Upper lobe of left lung (tissue), 6 donors: ENCODE measurements around the gene TTBK2. TPM values are rescaled to one million over a fixed set of nuclear protein-coding genes. Genes with fewer than 3 reads are reported as not detected.

Source experiments
- ATAC-seq, 2 donors: fragments of 200-7000 bp; cut with Tn5 transposase; one replicate each; pipeline ENCODE4 v1.9.1; 2022; ENCODE audit warnings: mild to moderate bottlenecking in 2 of 2, moderate library complexity in 2 of 2; ENCODE audit not compliant: low FRiP score in 2 of 2
- DNase-seq, 2 donors: peaks; one replicate each; pipeline ENCODE4 v3.0.0-alpha.2; 2019 to 2020
- H3K27ac ChIP-seq, 4 donors: fragments of 200-600 bp; sonication (generic); one replicate each; pipeline ENCODE4 v1.5.1; 2016 to 2019
- H3K27me3 ChIP-seq, 4 donors: fragments of 200-600 bp; sonication (generic); one replicate each; pipeline ENCODE4 v1.5.1; 2017 to 2019
- H3K36me3 ChIP-seq, 4 donors: fragments of 200-600 bp; sonication (generic); one replicate each; pipeline ENCODE4 v1.5.1; 2016 to 2019
- H3K4me1 ChIP-seq, 4 donors: fragments of 200-600 bp; sonication (generic); one replicate each; pipeline ENCODE4 v1.5.1; 2018 to 2019
- H3K4me3 ChIP-seq, 4 donors: fragments of 200-600 bp; sonication (generic); one replicate each; pipeline ENCODE4 v1.5.1; 2017 to 2019; ENCODE audit warnings: mild to moderate bottlenecking in 2 of 4, moderate library complexity in 1 of 4
- H3K9me3 ChIP-seq, 4 donors: fragments of 200-600 bp; sonication (generic); one replicate each; pipeline ENCODE4 v1.5.1; 2018 to 2019
- CTCF ChIP-seq, 6 experiments: fragments of 450-650 bp in 4 of 6; fragments of 200-600 bp in 2 of 6; sonication (generic) in 2 of 6; IDR thresholded peaks; one replicate each; pipeline ENCODE4 v1.5.1; 2016 to 2019; ENCODE audit warnings: antibody characterized with exemption in 6 of 6
- EP300 ChIP-seq, 4 donors: sonication (generic); formaldehyde crosslinking; IDR thresholded peaks; one replicate each; pipeline ENCODE4 v1.5.1; 2017; ENCODE audit warnings: antibody characterized with exemption in 4 of 4, control low read depth in 2 of 4
- POLR2A ChIP-seq, 4 donors: fragments of 450-650 bp; IDR thresholded peaks; one replicate each; pipeline ENCODE4 v1.5.1; 2016 to 2017; ENCODE audit warnings: antibody characterized with exemption in 4 of 4, mild to moderate bottlenecking in 2 of 4
- POLR2AphosphoS5 ChIP-seq, 2 donors: sonication (generic); formaldehyde crosslinking; IDR thresholded peaks; one replicate each; pipeline ENCODE4 v1.5.1; 2017; ENCODE audit warnings: antibody characterized with exemption in 2 of 2
- WGBS, 2 donors: methylation state at CpG; one replicate each; pipeline ENCODE4 v1.1.5; 2017 to 2018; 5-methylcytosine and 5-hydroxymethylcytosine counted together
- total RNA-seq, 6 donors: library from RNA; depleted of rRNA in 4 of 6; stranded (reverse); fragments of >200 nt in 4 of 6; gene quantifications; one replicate each; pipeline versions ENCODE4 v1.1.0 to v1.2.1, GENCODE V29; 2016 to 2021
- donor health status: DM: no; HTN: no; CAD: no; lungs with moderate emphysema.
- donor health status: DM: no; HTN: yes; CAD: no; lungs with severe emphysema.

The TTBK2 gene
- total RNA-seq, 6 donors from 2014 or later, result 8.2 to 28.3 (median 13.2) TPM

- WGBS, 2 donors, result 94 to 97% methylated on average over 2 of the region's 2 CpGs
- ATAC-seq, result no peak
- Histone ChIP-seq H3K27ac (no peak overlapping the region), H3K9me3 (no peaks in the 10 kb centered on the region), H3K4me3 (no peak overlapping the region), H3K36me3 (no peaks in the 10 kb centered on the region), H3K27me3 (no peaks in the 10 kb centered on the region), H3K4me1 (no peaks in the 10 kb centered on the region)
- TF ChIP-seq POLR2A (IDR thresholded peaks at IDR 0.05), result no peak
- TF ChIP-seq EP300 (IDR thresholded peaks at IDR 0.05), result no peak
- TF ChIP-seq POLR2AphosphoS5 (IDR thresholded peaks at IDR 0.05), result no peak
- TF ChIP-seq CTCF (IDR thresholded peaks at IDR 0.05), result no peak
- DNase-seq, result no peak
Observed at GRCh38 chr15:42932833-42933515, 12.4 kb upstream of the TTBK2 start.

DNA sequence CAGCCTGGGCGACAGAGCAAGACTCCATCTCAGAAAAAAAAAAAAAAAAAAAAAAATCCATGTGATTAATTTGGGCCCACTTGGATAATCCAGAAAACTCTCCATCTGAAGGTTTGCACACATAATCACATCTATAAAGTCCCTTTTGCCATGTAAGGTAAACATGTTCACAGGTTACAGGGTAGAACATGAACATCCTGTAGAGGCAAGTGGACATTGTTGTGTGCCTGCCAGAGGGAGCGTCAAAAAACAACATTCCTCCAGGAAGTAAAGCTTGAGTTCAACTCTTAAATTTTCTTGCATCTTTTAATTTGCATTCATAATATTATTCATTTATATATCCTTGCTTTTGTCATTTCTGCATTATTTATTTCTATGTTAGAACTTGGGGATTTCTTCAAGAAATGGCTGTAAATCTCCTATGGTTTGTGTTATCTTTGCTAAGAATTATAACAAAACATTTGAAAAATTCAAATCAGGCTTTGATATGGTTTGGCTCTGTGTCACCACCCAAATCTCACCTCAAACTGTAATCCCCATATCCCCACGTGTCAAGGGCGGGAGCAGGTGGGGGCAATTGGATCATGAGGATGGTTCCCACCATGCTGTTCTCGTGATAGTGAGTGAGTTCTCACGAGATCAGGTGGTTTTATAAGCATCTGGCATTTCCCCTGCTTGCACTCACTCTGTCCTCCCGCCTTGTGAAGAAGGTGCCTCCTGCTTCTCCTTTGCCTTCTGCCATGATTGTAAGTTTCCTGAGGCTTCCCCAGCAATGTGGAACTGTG is 11.3 kb upstream of the TTBK2 start:
- peaks cover 0 to 1% (median 0%) of the 10 kb centered on the region in 4 donors for H3K4me1 ChIP-seq
- no peaks in the 10 kb centered on the region for H3K9me3 ChIP-seq
- H3K27me3 ChIP-seq, result no peaks in the 10 kb centered on the region
- ATAC-seq (no peak), DNase-seq (no peak)
- TF ChIP-seq POLR2AphosphoS5 (IDR thresholded peaks at IDR 0.05), result no peak
- no peak for TF ChIP-seq EP300 (IDR thresholded peaks at IDR 0.05)
- no peak for TF ChIP-seq CTCF (IDR thresholded peaks at IDR 0.05)
- TF ChIP-seq POLR2A (IDR thresholded peaks at IDR 0.05), result no peak
- no peaks in the 10 kb centered on the region for H3K36me3 ChIP-seq
- no peak overlapping the region for H3K27ac ChIP-seq
- WGBS, 2 donors, result 74 to 77% methylated on average over 7 of the region's 7 CpGs
- H3K4me3 ChIP-seq, result no peak overlapping the region

- TF ChIP-seq POLR2A (IDR thresholded peaks at IDR 0.05) (no peak), CTCF (IDR thresholded peaks at IDR 0.05) (no peak), POLR2AphosphoS5 (IDR thresholded peaks at IDR 0.05) (no peak)
- H3K27ac ChIP-seq, result no peak overlapping the region
- no peaks in the 10 kb centered on the region for H3K27me3 ChIP-seq
- WGBS, 2 donors, result 70 to 71% methylated on average over 2 of the region's 2 CpGs
- no peaks in the 10 kb centered on the region for H3K36me3 ChIP-seq
- H3K9me3 ChIP-seq, result no peaks in the 10 kb centered on the region
- no peak overlapping the region for H3K4me3 ChIP-seq
- no peak for ATAC-seq
- H3K4me1 ChIP-seq, result peaks cover 0 to 4% (median 0%) of the 10 kb centered on the region in 4 donors
- no peak for DNase-seq
Observed at GRCh38 chr15:42929306-42929848, 8.8 kb upstream of the TTBK2 start.

GRCh38 chr15:42921342-42921731 is 759 bp upstream of the TTBK2 start:
- Histone ChIP-seq H3K4me3 (peak overlapping the region; percentile 51 to 97 (median 82)), H3K36me3 (no peaks in the 10 kb centered on the region), H3K9me3 (no peaks in the 10 kb centered on the region), H3K4me1 (peaks cover 7 to 22% (median 15%) of the 10 kb centered on the region in 4 donors), H3K27me3 (no peaks in the 10 kb centered on the region), H3K27ac (peak overlapping the region in 3 of 4 donors; percentile 32 to 92 (median 46))
- ATAC-seq (peak; percentile 36 to 51), DNase-seq (peak in 1 of 2 donors; percentile 26)
- TF ChIP-seq POLR2AphosphoS5 (IDR thresholded peaks at IDR 0.05) (no peak), EP300 (IDR thresholded peaks at IDR 0.05) (no peak), CTCF (IDR thresholded peaks at IDR 0.05) (no peak), POLR2A (IDR thresholded peaks at IDR 0.05) (no peak)
- 4 to 8% methylated on average over 14 to 19 of the region's 19 CpGs for WGBS, 2 donors
